ENCODE measurements around the gene PPP1R11.

The PPP1R11 gene

GRCh38 chr6:30073489-30074235 lies 6.7 kb downstream of the PPP1R11 start:
- no peak for DNase-seq
- Histone ChIP-seq H3K4me3 (ENCODE audit: insufficient read depth, low read depth, low read length, poor library complexity, severe bottlenecking) (no peak overlapping the region), H3K27me3 (replicated peaks; ENCODE audit: control insufficient read depth, insufficient read depth, low read length, poor library complexity, severe bottlenecking) (peaks cover 13% of the 10 kb centered on the region), H3K9me3 (ENCODE audit: control insufficient read depth, low read length) (no peaks in the 10 kb centered on the region), H3K36me3 (ENCODE audit: control insufficient read depth, insufficient read depth, low read length) (peaks cover 18% of the 10 kb centered on the region), H3K27ac (ENCODE audit: insufficient read depth, low read length, poor library complexity, severe bottlenecking) (no peak overlapping the region), H3K4me1 (ENCODE audit: control insufficient read depth, insufficient read depth, low read length, poor library complexity, severe bottlenecking) (peaks cover 30% of the 10 kb centered on the region)

DNA sequence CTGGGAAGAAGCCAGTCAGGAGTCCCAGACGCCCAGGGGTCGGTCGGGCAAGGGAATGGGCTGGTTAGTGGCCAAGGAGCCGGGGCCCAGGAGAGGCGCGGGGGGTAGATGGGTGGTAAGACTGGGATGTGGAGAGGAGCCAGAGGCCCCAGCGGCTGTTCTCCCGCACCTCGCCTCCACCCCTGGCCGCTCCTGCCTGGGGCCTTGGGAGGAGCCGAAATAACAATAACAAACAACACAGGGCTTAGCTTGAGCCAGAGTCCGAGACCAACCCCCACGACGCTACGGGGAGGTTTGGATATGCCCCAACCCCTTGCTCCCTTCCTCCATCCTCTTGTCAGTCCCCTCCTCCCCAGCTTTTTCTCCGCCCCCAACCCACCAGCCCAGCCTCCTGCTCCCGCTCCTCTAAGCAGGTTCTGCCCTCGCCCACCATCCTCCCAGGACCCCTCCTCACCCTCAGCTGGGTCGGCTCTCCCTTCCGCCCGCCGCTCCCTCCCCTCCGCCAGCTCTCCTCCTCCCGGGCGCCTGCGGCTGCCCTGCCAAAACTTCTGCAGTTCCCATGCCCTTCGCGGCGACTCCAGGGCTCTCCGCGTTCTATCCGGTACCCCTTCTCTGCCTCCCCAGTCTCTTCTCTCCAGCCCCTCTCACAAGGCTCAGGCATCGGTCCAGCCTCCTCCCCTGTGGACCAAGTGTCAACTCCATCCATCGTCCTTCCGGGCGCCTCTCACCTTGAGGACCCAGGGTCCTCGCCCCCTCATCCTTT lies 7.5 kb downstream of the PPP1R11 start:
- H3K27me3 ChIP-seq (replicated peaks; ENCODE audit: control insufficient read depth, insufficient read depth, low read length, poor library complexity, severe bottlenecking) = peaks cover 13% of the 10 kb centered on the region
- H3K36me3 ChIP-seq (ENCODE audit: control insufficient read depth, insufficient read depth, low read length) = peaks cover 9% of the 10 kb centered on the region
- H3K4me1 ChIP-seq (ENCODE audit: control insufficient read depth, insufficient read depth, low read length, poor library complexity, severe bottlenecking) = peaks cover 30% of the 10 kb centered on the region
- peak overlapping the region; percentile 45 for H3K4me3 ChIP-seq (ENCODE audit: insufficient read depth, low read depth, low read length, poor library complexity, severe bottlenecking)
- H3K9me3 ChIP-seq (ENCODE audit: control insufficient read depth, low read length) = no peaks in the 10 kb centered on the region
- no peak for DNase-seq
- H3K27ac ChIP-seq (ENCODE audit: insufficient read depth, low read length, poor library complexity, severe bottlenecking) = no peak overlapping the region

- Histone ChIP-seq H3K9me3 (ENCODE audit: control insufficient read depth, low read length) (no peaks in the 10 kb centered on the region), H3K36me3 (ENCODE audit: control insufficient read depth, insufficient read depth, low read length) (peaks cover 2% of the 10 kb centered on the region), H3K4me3 (ENCODE audit: insufficient read depth, low read depth, low read length, poor library complexity, severe bottlenecking) (peak within 1 kb of the TSS; percentile 45), H3K4me1 (ENCODE audit: control insufficient read depth, insufficient read depth, low read length, poor library complexity, severe bottlenecking) (peaks cover 30% of the 10 kb centered on the region), H3K27me3 (replicated peaks; ENCODE audit: control insufficient read depth, insufficient read depth, low read length, poor library complexity, severe bottlenecking) (peaks cover 11% of the 10 kb centered on the region), H3K27ac (ENCODE audit: insufficient read depth, low read length, poor library complexity, severe bottlenecking) (no peak within 1 kb of the TSS)
- DNase-seq = no peak
Observed at GRCh38 chr6:30075094-30075789, 8.2 kb downstream of the PPP1R11 start, which contains the start of gene RNF39. Gene RNF39, minus strand, starts transcription at chr6:30075769. Its CDS starts 184 bp downstream, at chr6:30075585.

- peaks cover 11% of the 10 kb centered on the region for H3K27me3 ChIP-seq (replicated peaks; ENCODE audit: control insufficient read depth, insufficient read depth, low read length, poor library complexity, severe bottlenecking)
- DNase-seq = no peak
- H3K4me1 ChIP-seq (ENCODE audit: control insufficient read depth, insufficient read depth, low read length, poor library complexity, severe bottlenecking) = peaks cover 30% of the 10 kb centered on the region
- H3K9me3 ChIP-seq (ENCODE audit: control insufficient read depth, low read length) = no peaks in the 10 kb centered on the region
- H3K4me3 ChIP-seq (ENCODE audit: insufficient read depth, low read depth, low read length, poor library complexity, severe bottlenecking) = peak overlapping the region; percentile 45
- H3K27ac ChIP-seq (ENCODE audit: insufficient read depth, low read length, poor library complexity, severe bottlenecking) = no peak overlapping the region
- no peaks in the 10 kb centered on the region for H3K36me3 ChIP-seq (ENCODE audit: control insufficient read depth, insufficient read depth, low read length)
Observed at GRCh38 chr6:30075790-30076732, 9.1 kb downstream of the PPP1R11 start.

DNA sequence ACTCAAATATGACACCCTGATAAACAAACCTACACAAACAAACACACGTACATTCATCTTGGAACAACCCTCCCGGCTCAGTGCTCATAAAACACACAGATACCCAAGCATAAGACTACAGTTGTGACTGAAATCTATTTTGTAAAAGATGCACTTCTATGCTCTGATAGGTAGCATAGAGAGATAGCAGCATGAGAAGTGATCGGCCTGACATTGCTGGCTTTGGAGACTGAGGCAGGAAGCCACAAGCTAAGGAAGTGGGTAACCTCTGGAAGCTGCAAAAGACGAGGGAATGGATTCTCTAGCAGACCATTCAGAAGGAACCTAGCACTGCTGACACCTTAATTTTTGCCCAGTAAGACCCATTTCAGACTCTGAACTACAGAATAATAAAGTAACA lies 10.2 kb downstream of the PPP1R11 start:
- no peaks in the 10 kb centered on the region for H3K9me3 ChIP-seq (ENCODE audit: control insufficient read depth, low read length)
- no peak overlapping the region for H3K4me3 ChIP-seq (ENCODE audit: insufficient read depth, low read depth, low read length, poor library complexity, severe bottlenecking)
- no peak overlapping the region for H3K27ac ChIP-seq (ENCODE audit: insufficient read depth, low read length, poor library complexity, severe bottlenecking)
- peaks cover 30% of the 10 kb centered on the region for H3K4me1 ChIP-seq (ENCODE audit: control insufficient read depth, insufficient read depth, low read length, poor library complexity, severe bottlenecking)
- DNase-seq = no peak
- H3K36me3 ChIP-seq (ENCODE audit: control insufficient read depth, insufficient read depth, low read length) = no peaks in the 10 kb centered on the region
- H3K27me3 ChIP-seq (replicated peaks; ENCODE audit: control insufficient read depth, insufficient read depth, low read length, poor library complexity, severe bottlenecking) = peaks cover 8% of the 10 kb centered on the region

DNA sequence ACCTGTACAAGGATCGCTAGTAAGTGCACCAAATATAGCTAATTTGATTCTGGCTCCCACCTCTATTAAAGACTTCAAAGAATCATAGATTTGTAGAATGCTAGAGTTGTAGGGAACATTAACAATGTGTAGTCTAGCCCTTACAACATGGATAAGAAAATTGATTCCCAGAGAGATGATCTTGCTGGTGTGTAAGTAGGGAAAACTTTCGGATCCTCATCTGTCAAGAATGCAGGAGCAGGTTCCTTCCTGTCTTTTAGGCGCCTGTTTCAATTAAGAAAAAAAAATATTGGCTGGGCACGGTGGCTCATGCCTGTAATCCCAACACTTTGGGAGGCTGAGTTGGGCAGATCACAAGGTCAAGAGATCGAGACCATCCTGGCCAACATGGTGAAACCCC lies 20.9 kb downstream of the PPP1R11 start:
- Histone ChIP-seq H3K4me1 (ENCODE audit: control insufficient read depth, insufficient read depth, low read length, poor library complexity, severe bottlenecking) (no peaks in the 10 kb centered on the region), H3K9me3 (ENCODE audit: control insufficient read depth, low read length) (no peaks in the 10 kb centered on the region), H3K36me3 (ENCODE audit: control insufficient read depth, insufficient read depth, low read length) (no peaks in the 10 kb centered on the region), H3K27ac (ENCODE audit: insufficient read depth, low read length, poor library complexity, severe bottlenecking) (no peak overlapping the region), H3K4me3 (ENCODE audit: insufficient read depth, low read depth, low read length, poor library complexity, severe bottlenecking) (no peak overlapping the region), H3K27me3 (replicated peaks; ENCODE audit: control insufficient read depth, insufficient read depth, low read length, poor library complexity, severe bottlenecking) (peaks cover 9% of the 10 kb centered on the region)
- DNase-seq = no peak

DNA sequence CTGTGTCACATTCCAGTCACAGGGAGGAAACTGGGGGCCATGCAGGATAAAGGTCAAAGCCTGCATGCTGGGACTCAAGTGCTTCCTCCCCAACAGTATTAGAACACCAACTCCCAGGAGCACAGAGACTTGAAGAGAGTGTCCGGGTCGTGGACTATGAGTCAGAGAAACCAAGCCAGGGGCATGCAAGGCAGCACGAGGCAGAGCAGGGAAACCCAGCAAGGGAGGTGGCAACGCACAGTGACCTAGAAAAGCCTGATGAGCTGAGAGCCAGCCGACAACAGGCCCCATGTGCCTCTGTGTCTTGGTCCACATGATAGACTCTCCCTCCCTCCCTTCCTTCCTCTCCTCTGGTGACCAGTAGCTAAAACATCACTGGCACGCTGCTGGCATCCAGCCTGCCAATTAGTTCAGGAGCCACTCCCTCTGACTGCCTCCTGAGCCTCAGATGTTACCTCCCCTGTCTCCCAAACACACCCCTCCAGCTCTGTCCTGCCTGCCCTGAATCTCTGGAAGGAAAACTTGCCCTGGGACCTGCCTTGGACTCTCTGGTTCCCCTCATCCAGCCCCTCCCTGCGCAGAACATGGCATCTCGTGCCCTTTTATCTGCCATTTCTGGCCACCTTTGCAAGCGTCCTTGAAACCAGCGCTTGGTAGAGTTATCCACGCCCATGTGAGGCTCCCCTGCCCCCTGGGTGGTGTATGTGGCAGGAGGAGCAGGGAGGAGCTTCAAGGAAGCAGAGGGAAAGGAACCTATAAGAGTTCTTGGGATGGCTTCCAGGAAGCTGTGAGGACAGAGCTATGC lies 24.8 kb downstream of the PPP1R11 start:
- Histone ChIP-seq H3K36me3 (ENCODE audit: control insufficient read depth, insufficient read depth, low read length) (no peaks in the 10 kb centered on the region), H3K27ac (ENCODE audit: insufficient read depth, low read length, poor library complexity, severe bottlenecking) (no peak overlapping the region), H3K9me3 (ENCODE audit: control insufficient read depth, low read length) (no peaks in the 10 kb centered on the region), H3K4me1 (ENCODE audit: control insufficient read depth, insufficient read depth, low read length, poor library complexity, severe bottlenecking) (no peaks in the 10 kb centered on the region), H3K27me3 (replicated peaks; ENCODE audit: control insufficient read depth, insufficient read depth, low read length, poor library complexity, severe bottlenecking) (peaks cover 13% of the 10 kb centered on the region), H3K4me3 (ENCODE audit: insufficient read depth, low read depth, low read length, poor library complexity, severe bottlenecking) (no peak overlapping the region)
- no peak for DNase-seq

DNA sequence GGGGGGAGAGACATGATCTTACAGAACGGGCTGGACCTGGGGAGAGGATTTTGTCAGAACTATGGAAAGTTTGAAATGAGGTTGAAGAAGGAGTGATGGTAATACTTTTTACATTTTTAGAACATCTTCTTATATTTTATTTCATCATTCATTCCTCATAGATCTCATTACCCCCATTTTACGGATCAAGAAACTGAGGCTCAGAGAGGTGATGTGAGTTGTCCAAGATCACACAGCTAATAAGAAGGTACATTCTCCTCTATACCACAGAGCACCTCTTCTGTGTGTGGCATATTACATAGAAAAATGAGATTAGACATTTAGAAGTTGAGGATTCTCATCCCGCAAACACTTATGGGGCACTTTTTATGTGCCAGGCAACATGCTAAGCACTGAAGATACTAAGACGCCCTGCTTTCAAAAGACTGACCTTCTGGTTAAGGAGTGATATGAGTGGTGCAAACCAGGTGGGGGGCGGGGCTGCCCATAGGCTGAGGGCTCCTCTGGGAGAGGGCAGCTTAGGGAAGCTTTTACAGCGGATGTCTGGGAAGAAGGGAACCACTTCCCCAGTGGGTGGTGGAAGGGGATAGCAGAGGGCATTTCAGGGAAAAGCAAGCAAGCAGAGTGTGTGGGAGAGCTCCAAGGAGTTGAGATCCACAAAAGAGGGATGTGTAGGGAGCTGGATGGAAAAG lies 26.0 kb downstream of the PPP1R11 start:
- Histone ChIP-seq H3K4me3 (ENCODE audit: insufficient read depth, low read depth, low read length, poor library complexity, severe bottlenecking) (no peak overlapping the region), H3K27ac (ENCODE audit: insufficient read depth, low read length, poor library complexity, severe bottlenecking) (no peak overlapping the region), H3K4me1 (ENCODE audit: control insufficient read depth, insufficient read depth, low read length, poor library complexity, severe bottlenecking) (no peaks in the 10 kb centered on the region), H3K27me3 (replicated peaks; ENCODE audit: control insufficient read depth, insufficient read depth, low read length, poor library complexity, severe bottlenecking) (peaks cover 11% of the 10 kb centered on the region), H3K36me3 (ENCODE audit: control insufficient read depth, insufficient read depth, low read length) (no peaks in the 10 kb centered on the region), H3K9me3 (ENCODE audit: control insufficient read depth, low read length) (no peaks in the 10 kb centered on the region)
- DNase-seq = no peak

Data from effector memory CD4-positive, alpha-beta T cell (primary cell).